HCT116 (cell line): ENCODE data around the gene RPS13.

ENCODE experiments used
- ATF3 ChIP-seq: IDR thresholded peaks from 2 replicates; pipeline ENCODE4 v1.6.1; 2012
- CBX3 ChIP-seq: IDR thresholded peaks from 2 replicates; pipeline ENCODE4 v1.6.1; 2012; ENCODE audit warnings: low read depth
- EZH2 ChIP-seq: fragments of 200-600 bp; sonication (generic); IDR thresholded peaks from 2 replicates; pipeline ENCODE4 v1.6.1; 2017; ENCODE audit warnings: antibody characterized with exemption, mixed run types
- JUND ChIP-seq: IDR thresholded peaks from 2 replicates; pipeline ENCODE4 v1.6.1; 2012
- MAX ChIP-seq: IDR thresholded peaks from 2 replicates; pipeline ENCODE4 v1.6.1; 2012
- POLR2A ChIP-seq: IDR thresholded peaks from 2 replicates; pipeline ENCODE4 v1.7.0; 2011; ENCODE audit warnings: borderline replicate concordance; ENCODE audit not compliant: insufficient read depth, insufficient read length; ENCODE audit errors: extremely low read depth
- POLR2AphosphoS5 ChIP-seq: IDR thresholded peaks from 2 replicates; pipeline ENCODE4 v1.6.1; 2011; ENCODE audit warnings: mild to moderate bottlenecking, low read depth, low read length, moderate library complexity
- RAD21 ChIP-seq: IDR thresholded peaks from 2 replicates; pipeline ENCODE4 v1.6.1; 2012; ENCODE audit warnings: low read depth, mild to moderate bottlenecking
- REST ChIP-seq: IDR thresholded peaks from 2 replicates; pipeline ENCODE4 v1.6.1; 2012; ENCODE audit warnings: low read depth
- SP1 ChIP-seq: IDR thresholded peaks from 2 replicates; pipeline ENCODE4 v1.6.1; 2012; ENCODE audit warnings: low read depth
- TCF7L2 ChIP-seq: IDR thresholded peaks from 2 replicates; pipeline ENCODE4 v1.7.0; 2011; ENCODE audit warnings: borderline replicate concordance, inconsistent platforms; ENCODE audit not compliant: insufficient read depth, insufficient read length; ENCODE audit errors: extremely low read depth
- YY1 ChIP-seq: IDR thresholded peaks from 2 replicates; pipeline ENCODE4 v1.6.1; 2011; ENCODE audit warnings: low read length, low read depth, moderate library complexity, mild to moderate bottlenecking; ENCODE audit not compliant: insufficient replicate concordance; ENCODE audit errors: extremely low read depth
- TF ChIP-seq, protein P1 (sequence below), 3 experiments: fragments of 200-600 bp in 1 of 3; sonication (generic) in 1 of 3; IDR thresholded peaks in 2 of 3; conservative IDR thresholded peaks in 1 of 3; 2 replicates each; pipeline ENCODE4 v1.5.1; 2012 to 2017; ENCODE audit warnings: low read depth in 2 of 3, low read length in 2 of 3, antibody characterized with exemption in 1 of 3, borderline replicate concordance in 1 of 3, control low read depth in 1 of 3, mild to moderate bottlenecking in 1 of 3, mixed read lengths in 1 of 3, mixed run types in 1 of 3, moderate library complexity in 1 of 3; ENCODE audit not compliant: insufficient read depth in 1 of 3

GRCh38 chr11:17121981-17122380 is 44.5 kb upstream of the RPS13 start:
- TF ChIP-seq, protein P1, sequence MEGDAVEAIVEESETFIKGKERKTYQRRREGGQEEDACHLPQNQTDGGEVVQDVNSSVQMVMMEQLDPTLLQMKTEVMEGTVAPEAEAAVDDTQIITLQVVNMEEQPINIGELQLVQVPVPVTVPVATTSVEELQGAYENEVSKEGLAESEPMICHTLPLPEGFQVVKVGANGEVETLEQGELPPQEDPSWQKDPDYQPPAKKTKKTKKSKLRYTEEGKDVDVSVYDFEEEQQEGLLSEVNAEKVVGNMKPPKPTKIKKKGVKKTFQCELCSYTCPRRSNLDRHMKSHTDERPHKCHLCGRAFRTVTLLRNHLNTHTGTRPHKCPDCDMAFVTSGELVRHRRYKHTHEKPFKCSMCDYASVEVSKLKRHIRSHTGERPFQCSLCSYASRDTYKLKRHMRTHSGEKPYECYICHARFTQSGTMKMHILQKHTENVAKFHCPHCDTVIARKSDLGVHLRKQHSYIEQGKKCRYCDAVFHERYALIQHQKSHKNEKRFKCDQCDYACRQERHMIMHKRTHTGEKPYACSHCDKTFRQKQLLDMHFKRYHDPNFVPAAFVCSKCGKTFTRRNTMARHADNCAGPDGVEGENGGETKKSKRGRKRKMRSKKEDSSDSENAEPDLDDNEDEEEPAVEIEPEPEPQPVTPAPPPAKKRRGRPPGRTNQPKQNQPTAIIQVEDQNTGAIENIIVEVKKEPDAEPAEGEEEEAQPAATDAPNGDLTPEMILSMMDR (IDR thresholded peaks at IDR 0.05 in 2 of 3, conservative IDR thresholded peaks at IDR 0.05 in 1 of 3; ENCODE audit: borderline replicate concordance in 1 of 3, insufficient read depth in 1 of 3, low read depth in 2 of 3, low read length in 2 of 3), result no peak
- no peak for TF ChIP-seq SP1
- TF ChIP-seq EZH2, result no peak
- TF ChIP-seq YY1, result no peak
- TF ChIP-seq REST, result no peak
- TF ChIP-seq CBX3, result no peak
- no peak for TF ChIP-seq RAD21
- no peak for TF ChIP-seq ATF3
- TF ChIP-seq POLR2AphosphoS5, result no peak
- TF ChIP-seq POLR2A, result no peak
- TF ChIP-seq JUND, result no peak
- no peak for TF ChIP-seq MAX
- no peak for TF ChIP-seq TCF7L2
